NCI-H2171 (cell line): ENCODE data around the gene LSAMP.
"Not testable (repeated sequence)": the region's sequence is repeated elsewhere in the genome, so short reads cannot be mapped to it uniquely, and the experiment has no call there.

ENCODE experiments used
- DNase-seq: peaks from one replicate; lab custom pipeline; 2025; lab: John Stamatoyannopoulos, UW

The LSAMP gene

DNA sequence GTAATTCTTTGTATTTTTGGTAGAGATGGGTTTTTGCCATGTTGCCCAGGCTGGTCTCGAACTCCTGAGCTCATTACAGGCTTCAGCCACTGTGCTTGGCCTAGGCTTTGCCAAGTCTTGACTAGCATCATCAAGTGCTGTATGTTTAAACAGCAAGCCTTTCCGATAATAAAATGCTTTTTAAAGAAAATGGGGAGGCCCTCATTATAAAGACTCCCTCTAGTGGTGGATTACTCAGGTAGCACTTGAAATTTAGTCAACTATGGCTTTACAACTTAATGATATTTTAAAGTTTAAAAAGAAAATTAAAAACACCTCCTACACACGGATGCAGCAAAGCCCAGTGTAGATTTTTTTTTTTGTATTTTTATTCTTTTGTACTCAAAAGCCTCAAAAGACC, 608.3 kb downstream of the LSAMP start:
- DNase-seq = peak; percentile 21

DNA sequence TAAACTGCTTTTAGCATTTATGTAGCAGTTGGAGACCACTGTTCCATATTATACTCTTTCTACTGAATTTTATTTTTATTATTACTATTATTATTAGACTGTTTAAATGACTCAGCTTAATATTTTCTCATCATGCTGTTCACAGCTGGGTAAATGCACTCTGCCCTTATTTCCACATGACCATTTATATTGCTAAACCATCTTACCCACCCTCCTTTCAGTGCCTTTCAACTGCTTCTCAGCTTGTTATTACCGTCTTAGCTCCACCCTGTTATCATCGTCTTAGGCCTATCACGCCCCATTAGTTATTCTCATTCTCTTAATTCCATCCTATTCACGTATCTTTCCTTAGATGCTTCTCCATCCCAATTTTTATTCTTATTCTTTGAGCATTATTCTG, 609.3 kb downstream of the LSAMP start:
- DNase-seq = no peak

DNA sequence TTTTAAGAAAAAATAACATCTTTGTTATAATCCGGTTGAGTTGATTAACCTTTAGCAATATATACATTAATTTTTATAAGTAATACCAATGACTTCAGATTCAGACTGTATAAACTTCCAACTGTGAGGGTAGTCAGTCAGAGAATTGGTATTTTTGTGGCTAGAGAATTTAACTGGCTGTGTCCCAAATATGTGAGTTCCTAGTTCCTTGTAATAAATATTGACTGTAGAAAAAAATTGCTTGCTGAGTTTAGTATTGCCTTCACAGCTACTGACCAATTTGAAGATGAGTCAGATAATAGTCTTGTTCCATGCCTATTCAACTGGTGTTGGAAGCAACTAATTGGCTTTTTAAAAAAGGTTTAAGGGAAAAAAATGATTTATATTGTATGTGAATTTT, 611.2 kb downstream of the LSAMP start:
- no peak for DNase-seq

DNA sequence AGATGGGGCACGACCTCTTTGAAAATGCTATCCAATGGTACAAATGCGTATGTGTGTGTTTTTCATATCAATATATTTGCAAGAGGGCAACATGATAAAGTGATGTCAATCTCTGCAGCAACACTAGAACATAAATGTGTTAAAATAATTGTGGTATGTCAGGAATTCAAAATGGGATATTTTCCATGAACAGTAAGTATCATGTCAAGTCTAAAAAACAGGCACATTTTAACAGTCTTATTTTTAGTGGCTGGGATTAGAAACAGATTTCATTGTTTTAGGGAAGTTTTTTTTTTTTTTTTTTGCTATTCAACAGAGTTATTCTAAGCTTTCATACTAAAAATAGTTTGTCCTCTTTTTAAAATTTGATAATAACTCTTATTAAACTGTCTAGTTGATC, 612.2 kb downstream of the LSAMP start:
- DNase-seq = no peak

DNA sequence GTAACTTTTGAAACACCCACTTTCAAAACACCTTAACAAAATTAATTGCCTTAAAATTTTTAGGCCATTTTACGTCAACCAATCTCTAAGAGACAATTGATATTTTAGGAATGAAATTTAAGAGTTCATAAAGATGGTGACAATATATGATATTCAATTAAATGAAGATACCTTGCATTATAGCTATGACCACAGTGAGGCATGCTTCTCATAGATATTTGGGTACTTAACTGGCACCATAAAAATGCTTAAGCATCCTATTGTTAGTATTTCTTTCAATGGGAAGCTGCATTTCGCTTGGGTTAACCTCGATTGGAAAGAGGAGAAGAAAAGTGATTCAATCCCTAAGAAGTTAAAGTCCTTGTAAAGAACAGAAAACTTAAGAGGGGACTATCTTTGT, 613.0 kb downstream of the LSAMP start:
- no peak for DNase-seq

DNA sequence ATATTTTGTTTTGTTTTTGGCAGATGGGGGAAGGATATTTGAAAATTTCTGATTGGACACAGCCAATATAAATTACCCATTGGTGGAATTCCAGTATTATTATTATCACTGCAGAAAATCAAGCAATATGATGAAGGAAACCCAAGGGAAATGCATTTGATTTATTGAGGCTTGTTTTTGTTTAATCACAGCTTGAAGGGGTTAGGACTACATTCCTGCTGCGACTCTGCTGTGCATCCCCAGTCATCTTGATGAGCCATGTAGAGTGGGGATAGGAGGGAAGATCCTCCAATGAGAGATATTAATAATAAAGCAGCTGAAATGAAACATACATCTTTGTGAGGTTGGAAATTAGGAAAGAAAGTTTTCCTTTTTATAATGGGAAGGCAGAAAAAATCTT, 613.4 kb downstream of the LSAMP start:
- DNase-seq = no peak

DNA sequence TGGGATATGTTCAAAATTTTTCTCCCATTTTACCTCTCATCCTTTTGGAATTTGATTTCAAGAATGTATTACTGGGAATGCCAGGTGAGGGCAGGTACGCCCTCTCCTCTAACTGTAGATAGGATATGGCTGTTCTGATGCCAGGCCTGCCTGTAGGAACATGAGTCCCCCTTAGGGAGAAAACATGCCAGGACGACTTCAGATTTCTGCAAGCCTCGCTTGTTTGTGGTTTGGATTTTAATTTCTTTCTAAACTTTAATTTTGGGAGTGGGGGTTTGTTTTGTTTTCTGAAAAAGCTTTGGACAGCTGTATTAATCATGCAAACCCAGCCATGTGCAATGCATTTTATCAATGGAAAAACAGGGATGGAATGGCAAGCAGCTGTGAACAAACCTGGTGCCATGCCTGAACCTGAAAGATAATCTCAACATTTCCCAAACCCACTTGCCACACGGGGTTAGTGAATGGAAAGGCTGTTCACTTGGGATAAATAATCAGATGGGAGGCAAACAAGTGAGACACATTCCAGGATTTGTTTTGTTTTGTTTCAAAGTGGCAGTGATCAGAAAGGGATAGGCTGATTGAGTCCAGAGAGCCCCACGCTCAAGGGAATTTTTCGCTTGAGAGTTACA, 614.4 kb downstream of the LSAMP start:
- DNase-seq = peak; percentile 94

DNA sequence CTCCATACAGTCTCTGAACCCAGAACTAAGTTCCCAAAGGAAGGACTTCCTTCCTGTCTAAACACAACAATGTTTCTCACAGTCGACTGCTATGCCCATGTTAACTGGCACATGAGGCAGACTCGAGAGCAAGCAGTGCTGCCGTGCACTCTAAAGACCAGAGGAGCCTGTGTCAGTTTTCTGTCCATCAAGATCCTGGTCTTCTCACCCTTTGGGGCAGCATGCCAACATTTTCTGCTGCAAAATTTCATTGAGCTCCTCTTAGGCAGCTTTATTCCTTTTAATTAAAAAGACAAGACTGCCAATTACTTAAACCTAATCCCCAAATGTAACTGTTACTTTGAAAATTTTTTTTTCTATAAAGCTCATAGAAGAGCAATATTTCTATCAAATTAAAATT, 616.9 kb downstream of the LSAMP start:
- DNase-seq = no peak

DNA sequence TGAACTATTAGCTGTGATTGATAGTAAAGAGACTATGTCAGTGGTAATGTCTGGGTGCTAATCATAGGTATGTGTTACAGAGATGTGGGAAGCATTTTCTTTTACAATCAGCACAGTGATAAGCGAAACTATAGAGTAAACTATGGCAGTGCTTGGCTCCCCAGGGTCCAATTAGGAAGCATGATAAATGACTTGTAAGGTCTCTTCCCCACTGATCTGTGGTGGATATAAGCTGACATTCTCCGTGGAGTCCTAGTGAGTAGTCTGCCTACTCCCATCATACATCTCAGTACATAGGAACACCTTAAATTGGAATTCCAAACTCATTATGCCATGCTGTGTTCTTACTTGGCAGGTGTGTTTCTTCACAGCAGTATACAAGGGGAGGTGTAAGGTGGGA, 617.8 kb downstream of the LSAMP start:
- DNase-seq = no peak

DNA sequence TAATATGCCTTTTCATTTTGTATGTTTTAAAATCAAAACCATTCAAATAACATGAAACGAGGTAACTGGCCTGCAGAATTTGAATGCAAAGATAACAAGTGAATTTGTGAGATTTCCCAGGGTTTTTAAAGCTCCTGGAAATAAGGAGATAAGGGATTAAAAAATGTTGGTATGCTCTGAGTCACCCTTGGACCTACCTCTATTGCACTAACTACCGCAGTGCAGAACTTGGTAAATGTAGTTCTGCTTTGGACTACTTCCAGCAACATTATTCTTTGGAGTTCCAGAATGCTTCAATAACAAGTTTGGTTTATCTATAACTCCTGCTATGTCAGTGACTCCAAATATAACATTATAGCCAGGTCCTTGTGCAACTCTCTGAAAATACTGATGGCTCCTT, 620.2 kb downstream of the LSAMP start:
- no peak for DNase-seq

DNA sequence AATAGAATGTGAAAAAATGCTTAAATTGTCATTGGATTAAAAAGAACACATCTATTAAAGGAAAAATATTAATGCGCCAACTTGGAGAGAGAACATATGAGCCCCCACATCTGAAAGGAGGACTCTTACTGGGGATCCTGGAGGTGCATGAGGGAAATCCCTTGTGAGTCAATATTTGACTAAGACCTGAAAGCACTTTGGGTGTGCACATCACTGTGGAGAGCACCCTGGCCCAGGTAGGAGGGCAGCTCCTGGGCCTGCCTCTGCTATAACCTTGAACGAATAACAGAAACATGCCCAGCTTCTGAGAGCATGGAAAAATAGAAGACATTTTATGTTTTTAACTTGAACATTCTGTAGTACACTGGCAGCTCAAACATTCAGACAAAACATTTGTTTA, 622.2 kb downstream of the LSAMP start:
- no peak for DNase-seq

DNA sequence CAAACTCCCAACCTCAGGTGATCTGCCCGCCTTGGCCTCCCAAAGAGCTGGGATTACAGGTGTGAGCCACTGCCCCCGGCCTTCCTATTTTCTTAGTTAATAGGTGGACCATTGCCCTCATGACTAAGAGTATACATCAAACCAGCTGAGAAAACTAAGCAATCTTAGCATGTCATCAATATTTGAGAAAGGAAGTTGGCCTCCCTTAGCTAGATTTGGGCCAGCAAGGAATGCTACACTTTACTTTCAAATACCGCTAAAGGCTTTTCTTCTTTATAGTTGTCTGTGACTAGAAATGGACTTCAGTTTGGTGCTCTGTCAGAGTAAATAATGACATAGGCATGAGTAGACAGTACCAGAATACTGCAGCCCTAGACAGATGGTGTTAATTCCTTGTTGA, 622.7 kb downstream of the LSAMP start:
- DNase-seq = no peak

DNA sequence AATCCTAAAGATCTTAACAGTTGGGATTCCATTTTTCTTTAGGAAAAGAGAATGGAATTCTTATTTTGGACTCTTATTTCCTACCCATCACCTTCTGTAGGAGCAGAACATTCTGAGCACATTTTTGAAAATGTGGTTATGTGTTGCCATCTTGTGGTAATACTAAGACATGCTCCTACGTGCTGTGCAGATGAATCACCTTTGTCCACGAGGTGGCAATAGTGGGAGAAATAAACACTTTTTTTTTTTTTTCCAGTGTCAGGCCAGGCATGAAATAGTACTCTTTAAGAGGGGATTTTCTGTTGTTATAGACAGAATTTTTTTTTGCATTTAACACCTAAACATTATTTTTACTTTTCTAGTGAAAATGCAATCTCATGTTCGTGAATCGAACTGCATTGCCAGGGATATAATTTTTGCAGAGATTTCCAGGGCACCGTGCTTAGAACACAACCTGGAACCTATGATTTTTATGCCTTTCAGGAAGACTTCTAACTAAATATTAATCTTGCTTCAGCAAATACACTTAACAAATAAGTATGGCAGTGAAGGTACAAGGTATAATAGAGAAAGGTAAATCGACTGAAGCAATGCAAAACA, 625.4 kb downstream of the LSAMP start:
- peak; percentile 91 for DNase-seq

DNA sequence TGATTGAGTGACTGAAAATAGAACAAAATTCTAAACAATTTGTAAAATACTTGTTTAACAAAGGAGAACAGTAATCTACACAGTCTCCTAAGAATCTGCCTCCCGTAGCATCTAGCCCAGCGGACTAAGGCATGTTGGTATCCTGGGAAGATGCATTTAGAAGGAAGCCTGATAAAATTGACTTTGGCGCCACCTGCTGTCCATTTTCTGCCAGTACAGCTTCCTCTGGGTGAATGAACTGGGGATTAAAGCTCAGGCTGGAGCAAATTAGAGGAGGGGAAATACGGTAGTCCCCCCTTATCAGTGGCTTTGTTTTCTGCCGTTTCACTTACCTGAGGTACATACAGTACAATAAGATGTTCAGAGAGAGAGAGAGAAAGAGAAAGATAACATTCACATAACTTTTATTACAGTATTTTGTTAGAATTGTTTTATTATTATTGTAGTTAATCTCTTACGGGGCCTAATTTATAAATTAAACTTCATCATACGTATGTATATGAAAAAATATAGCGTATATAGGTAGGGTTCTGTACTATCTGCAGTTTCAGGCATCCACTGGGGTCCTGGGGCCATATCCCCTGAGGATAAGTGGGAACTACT, 630.4 kb downstream of the LSAMP start:
- DNase-seq = peak; percentile 57

DNA sequence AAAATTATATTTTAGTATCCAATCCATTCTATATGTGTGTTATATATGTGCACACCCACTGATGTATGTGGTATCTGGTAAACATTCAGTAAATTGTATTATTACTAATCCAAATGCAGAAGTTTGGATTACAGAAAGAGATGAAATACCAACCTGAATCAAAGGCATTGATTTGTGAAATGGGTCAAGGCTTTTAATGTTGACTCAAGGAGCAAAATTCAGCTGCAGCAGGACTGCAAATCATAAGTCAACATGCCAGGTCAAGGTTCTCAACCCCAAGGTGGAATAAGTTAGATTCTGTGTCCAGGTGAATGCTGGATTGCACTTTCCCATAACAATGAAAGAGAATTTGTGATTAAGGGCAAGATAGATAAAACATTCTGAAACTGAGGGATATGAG, 631.3 kb downstream of the LSAMP start:
- DNase-seq = no peak

DNA sequence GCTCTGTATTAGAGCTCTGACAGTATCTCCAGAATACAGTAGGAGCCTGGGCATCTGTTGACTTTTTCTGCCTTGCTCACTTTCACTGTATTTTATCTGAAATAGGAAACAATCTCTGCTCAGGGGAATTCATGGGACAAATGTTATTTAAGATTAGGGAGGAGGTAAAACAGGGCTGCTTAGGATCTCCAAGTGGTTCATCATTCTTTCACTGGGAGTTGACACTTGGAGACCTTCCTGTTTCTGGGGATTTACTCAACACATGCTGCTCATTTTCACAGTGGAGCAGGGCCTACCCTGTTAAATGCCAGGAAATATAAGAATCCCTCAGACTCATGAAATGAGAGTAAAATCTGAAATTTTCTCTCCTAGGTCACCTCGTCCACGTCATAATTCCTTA, 636.5 kb downstream of the LSAMP start:
- DNase-seq = no peak

DNA sequence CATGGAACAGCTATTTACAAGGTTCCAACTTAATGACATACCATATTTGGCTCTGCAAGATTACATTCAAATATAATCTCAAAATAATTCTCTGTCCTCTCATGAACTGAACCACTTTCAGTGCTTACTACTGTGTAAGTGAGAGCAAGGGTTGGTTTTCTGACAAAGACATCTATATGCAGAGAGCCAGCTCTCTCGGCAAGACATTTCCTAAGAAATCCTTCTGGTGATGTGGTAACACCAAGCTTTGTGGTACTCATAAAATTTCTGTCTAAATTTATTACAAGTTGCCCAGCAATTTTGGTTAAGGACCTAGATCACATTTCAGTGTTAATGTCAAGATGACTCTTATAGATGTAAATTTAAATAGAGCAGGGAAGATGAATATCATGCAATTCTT, 637.0 kb downstream of the LSAMP start:
- no peak for DNase-seq

DNA sequence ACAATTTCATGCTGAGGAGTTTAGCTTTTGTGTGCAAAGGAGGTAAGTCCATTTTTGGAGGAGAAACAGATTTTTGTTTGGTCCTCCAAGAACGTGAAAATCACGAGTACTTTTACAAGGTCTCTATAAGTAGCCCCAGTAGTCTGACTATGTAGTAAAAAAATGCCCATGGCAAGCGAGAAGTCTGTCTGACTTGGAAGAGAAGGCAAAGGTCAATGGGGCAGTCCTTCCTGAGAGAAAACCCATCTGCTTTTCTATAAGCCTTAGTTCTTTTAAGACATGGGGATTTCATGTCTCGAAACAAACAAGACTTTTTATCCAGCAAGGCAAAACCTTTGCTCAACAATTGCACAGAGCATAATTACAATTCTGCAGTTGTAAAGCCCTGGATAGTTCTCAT, 638.8 kb downstream of the LSAMP start:
- no peak for DNase-seq

DNA sequence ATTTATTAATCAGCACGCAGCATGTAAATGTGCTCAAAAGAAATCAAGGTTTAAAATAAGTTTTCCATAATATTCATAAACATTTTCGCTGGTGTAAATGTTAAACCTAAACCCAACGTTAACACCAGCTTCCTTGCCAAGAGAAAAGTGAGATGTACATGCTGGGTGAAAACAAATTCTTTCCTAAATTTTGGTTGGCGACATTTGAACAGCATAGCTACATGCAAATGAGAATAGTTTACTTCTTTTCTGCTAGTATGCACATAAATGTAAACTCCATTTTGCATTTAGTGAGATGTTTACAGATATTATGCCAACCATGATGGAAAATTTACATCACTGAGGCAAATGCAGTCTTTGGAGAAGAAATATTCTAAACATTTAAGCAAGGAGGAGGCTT, 639.8 kb downstream of the LSAMP start:
- no peak for DNase-seq

DNA sequence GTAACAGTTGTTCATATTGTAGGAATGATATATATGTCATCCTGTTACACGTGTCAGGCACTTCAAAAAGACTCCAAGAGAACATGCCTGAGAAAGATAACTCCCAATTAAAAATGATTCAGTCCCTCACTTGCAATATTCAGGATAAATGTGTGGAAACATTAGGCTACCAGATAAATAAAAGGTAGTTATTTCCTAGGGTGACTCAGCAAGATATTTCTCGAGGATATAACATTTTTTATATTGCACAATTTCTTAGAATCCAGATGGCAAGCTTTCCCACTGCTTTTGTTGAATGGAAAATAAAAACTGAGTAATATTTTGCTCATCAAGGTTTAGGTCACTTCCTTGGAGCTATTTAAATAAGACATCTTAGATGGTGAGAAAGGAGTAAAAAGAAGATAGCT, 640.6 kb downstream of the LSAMP start:
- DNase-seq = no peak

DNA sequence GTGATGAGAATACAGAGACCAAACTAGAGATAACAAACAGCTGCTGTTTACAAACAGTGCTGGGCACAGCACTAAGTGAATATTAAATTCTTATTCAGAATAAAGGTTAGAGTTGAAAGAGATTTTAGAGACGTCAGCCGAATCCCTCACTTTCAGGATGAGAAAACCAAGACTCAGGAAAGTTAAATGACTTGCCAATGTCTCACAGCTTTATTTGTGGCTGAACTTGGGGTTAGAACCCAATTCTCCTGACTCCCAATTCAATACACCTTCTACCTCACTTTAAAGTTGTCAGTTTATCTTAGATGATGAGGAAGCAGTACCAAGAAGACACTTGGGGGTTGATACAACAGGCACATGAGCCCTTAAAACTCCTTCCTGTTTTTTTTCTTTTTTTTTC, 641.1 kb downstream of the LSAMP start:
- DNase-seq = no peak

DNA sequence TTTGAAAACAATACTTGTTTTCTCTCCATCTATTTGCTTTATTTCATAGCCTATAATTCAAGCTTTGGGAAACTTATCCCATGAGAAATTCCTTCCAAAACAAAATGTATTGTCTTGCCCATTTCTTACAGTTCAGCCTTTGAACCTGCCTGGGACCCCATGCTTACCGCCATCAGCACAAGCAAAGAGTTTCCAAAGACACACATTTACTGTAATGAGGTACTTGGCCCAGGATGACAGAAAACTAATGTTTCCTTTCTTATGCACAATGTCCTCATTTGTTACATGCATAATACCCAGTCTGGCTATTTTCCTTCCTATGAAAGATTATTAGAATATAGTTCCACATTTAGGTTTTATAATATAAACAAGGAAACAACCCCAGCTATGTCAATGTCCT, 641.6 kb downstream of the LSAMP start:
- DNase-seq = no peak

DNA sequence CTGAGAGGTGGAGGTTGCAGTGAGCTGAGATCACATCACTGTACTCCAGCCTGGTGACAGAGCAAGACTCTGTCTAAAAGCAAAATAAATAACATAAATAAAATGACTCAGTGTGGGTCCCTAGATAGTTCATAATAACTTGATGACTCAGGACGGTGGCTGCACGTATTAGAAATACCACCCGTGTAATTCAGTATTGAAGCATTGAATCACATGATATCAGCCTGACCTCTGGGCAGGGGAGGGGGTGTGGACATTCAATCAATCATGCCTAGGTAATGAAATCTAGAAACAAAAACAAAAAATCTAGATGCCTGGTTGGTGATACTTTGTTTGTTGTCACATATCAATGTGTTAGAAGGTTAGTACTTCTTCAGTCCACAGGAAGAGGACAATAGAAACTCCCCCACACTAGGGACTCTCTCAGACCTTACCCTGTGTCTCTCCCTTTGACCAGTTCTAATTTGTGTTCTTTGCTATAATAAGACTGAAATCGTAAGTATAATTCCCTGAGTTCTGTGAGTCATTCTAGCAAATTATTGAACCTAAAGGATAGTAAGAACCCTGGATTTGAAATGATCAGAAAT, 644.7 kb downstream of the LSAMP start:
- DNase-seq = no peak

DNA sequence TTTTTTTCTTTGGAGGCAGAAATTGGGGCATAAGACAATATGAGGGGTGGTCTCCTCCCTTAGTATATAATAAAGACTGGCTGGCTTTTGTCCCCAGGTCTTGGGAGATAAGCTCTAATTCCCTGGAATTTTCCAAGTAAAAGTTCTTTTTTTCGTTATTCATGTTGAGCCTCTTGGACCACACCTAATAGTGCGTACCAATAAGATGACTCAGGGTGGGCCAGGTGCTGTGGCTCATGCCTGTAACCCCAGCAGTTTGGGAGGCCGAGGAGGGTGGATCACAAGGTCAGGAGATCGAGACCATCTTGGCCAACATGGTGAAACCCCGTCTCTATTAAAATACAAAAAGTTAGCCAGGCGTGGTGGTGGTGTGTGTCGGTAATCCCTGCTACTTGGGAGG, 645.2 kb downstream of the LSAMP start:
- DNase-seq = not testable (repeated sequence)
